RWPE1 (cell line): ENCODE measurements around the gene BSX.

Experiments
- CTCF ChIA-PET: fragments of 350-600 bp; sonication (Branson Sonifier 250); formaldehyde crosslinking; extraction: SDS; loops from one replicate; lab custom pipeline; 2021; lab: Yijun Ruan, JAX
- POLR2A ChIA-PET: fragments of 400-600 bp; formaldehyde crosslinking; extraction: SDS; loops from one replicate; lab custom pipeline; 2020; ENCODE audit warnings: antibody characterized with exemption; ENCODE audit not compliant: low non-redundant PET; lab: Yijun Ruan, JAX
- DNase-seq: peaks from one replicate; pipeline ENCODE4 v3.0.0; 2012; ENCODE audit warnings: low spot score
- H3K27ac ChIP-seq: fragments of 450-650 bp; 2 replicates; pipeline ENCODE4 v1.5.1; 2017
- TF ChIP-seq, protein P1 (sequence below): fragments of 450-650 bp; conservative IDR thresholded peaks from 2 replicates; pipeline ENCODE4 v1.5.1; 2017; ENCODE audit warnings: low read depth, mild to moderate bottlenecking

The BSX gene

DNA sequence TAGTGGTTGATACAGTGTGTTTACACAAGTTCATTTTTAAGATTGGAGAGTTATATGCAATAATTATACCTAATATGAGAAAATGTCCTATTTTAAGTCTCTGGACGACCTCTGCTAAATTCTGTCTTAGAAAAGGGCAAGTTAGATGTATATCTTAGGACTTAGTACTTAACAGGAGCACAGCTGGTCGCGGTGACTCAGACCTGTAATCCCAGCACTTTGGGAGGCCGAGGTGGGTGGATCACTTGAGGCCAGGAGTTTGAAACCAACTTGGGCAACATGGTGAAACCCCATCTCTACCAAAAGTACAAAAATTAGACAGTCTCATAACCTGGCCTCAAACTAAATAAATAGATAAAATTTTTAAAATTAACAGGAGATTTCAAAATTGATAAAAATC lies 27.2 kb downstream of the BSX start:
- ChIA-PET POLR2A (no interaction called here), CTCF (no interaction called here)
- no peak overlapping the region for H3K27ac ChIP-seq
- DNase-seq = no peak
- TF ChIP-seq, protein P1, sequence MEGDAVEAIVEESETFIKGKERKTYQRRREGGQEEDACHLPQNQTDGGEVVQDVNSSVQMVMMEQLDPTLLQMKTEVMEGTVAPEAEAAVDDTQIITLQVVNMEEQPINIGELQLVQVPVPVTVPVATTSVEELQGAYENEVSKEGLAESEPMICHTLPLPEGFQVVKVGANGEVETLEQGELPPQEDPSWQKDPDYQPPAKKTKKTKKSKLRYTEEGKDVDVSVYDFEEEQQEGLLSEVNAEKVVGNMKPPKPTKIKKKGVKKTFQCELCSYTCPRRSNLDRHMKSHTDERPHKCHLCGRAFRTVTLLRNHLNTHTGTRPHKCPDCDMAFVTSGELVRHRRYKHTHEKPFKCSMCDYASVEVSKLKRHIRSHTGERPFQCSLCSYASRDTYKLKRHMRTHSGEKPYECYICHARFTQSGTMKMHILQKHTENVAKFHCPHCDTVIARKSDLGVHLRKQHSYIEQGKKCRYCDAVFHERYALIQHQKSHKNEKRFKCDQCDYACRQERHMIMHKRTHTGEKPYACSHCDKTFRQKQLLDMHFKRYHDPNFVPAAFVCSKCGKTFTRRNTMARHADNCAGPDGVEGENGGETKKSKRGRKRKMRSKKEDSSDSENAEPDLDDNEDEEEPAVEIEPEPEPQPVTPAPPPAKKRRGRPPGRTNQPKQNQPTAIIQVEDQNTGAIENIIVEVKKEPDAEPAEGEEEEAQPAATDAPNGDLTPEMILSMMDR = no peak

DNA sequence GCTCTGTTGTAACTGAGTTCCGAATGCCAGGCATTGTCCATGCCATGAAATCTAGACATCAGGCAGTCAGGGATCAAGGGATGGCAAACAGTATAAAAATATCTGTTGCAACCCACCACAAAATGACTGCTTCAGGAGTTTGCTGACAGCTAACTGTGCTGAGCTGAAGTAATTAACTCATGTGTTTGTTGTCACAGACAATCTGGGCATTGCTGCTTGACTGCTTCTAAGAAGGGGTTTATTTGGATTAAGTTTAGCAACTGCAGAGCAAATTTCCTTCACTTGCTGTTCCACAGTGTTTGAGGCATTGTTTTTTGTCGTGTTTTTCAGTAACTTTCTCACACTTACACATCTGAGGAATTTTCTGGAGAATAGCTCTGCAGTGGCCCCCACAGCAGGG lies 30.4 kb downstream of the BSX start:
- DNase-seq = no peak
- TF ChIP-seq, protein P1 = no peak
- CTCF ChIA-PET = no interaction called here
- H3K27ac ChIP-seq = no peak overlapping the region
- POLR2A ChIA-PET = no interaction called here

DNA sequence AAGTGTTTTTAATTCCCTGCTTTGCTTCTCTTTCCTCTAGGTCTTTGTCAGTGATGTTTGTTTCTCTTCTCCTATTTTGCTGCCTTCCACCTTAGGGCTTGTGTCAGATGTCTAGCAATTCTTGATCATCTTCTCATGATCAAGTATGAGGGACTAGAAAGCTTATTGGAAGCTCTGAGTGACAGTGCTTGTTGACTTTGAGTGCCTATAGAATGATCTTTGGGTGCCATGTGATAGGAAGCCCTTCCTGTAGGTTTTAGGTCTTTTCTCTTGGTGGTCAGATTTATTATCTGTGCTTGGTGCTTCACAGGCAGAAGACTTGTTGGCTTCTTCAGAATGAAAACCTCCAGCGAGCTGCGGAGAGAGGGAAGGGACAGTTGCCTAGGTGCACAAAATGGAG lies 43.1 kb downstream of the BSX start:
- TF ChIP-seq, protein P1 = no peak
- H3K27ac ChIP-seq = no peak overlapping the region
- CTCF ChIA-PET = interaction anchor here (0.6 kb wide), 1 partner anchor 1065 kb away, joined by 3 read pairs; no protein-coding TSS in a partner anchor
- no peak for DNase-seq
- POLR2A ChIA-PET = no interaction called here

DNA sequence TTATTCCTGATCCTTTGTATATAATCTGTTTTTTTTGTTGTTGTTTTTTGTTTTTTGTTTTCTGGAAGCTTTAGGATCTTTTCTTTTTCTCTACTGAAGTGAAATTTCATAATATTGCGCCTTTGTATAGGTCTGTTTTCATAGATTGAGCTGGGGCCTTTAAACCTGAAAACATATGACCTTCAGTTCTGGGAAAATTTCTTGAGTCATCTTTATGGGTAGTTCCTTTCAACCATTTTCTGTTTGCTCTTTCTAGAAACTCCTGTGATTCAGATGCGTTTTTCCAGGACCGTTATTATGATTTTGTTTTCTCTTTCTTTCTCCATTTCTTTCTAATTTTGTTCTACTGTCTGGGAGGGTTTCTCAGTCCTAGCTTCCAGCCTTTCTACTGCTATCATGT lies 43.7 kb downstream of the BSX start:
- CTCF ChIA-PET = interaction anchor here (0.6 kb wide), 1 partner anchor 1065 kb away, joined by 3 read pairs; no protein-coding TSS in a partner anchor
- TF ChIP-seq, protein P1 = no peak
- POLR2A ChIA-PET = no interaction called here
- no peak for DNase-seq
- H3K27ac ChIP-seq = no peak overlapping the region

DNA sequence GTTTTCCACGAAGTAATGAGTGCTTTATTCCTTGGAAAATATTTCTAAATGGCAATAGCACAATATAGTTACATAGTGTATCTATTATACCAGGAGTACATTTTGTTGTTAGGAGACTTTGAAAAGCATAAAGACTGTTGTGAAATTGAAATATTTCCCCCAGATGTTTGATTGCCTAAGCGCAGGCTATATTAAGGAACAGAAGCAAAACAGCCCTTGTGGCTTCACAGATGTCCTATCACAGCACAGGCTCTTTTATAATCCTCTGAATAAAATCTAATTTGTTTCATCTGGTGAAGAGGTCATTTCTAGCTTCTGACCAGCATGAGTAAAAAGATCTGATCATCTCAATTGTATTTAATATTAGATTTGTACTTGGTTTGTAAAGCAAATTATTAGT lies 48.2 kb downstream of the BSX start:
- CTCF ChIA-PET = interaction anchor here (0.6 kb wide), 1 partner anchor 341 kb away, joined by 5 read pairs; no protein-coding TSS in a partner anchor
- no peak overlapping the region for H3K27ac ChIP-seq
- POLR2A ChIA-PET = no interaction called here

DNA sequence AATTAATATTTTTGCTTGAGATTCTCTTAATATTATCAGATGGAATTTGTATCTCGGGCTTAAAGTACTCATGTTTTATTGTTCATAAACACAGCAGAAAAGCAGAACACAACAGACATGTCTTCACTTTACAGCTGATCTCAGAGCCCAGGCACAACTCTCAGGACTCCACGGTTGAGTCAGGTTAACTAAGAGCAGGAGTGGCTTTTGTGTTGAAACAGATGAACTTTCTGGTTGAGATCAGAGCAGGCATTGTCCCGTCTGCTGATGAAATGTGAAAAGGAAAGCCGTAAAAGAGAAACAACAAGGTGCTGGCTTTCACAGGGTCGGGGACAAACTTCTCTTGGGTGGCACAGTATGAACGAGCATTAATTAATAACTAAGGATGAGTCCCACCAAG lies 50.1 kb downstream of the BSX start:
- TF ChIP-seq, protein P1 = no peak
- no peak for DNase-seq
- CTCF ChIA-PET = no interaction called here
- H3K27ac ChIP-seq = no peak overlapping the region
- POLR2A ChIA-PET = no interaction called here

More for the DNA sequence above, 48.2 kb downstream of the BSX start:
- DNase-seq = no peak
- TF ChIP-seq, protein P1 = no peak
